GM18508 (cell line): ENCODE data around the gene RFX3.

ENCODE experiments used
- ATAC-seq: cut with Tn5 transposase; IDR thresholded peaks from one replicate; pipeline ENCODE4 v1.9.1; 2021; ENCODE audit warnings: moderate number of reproducible peaks; ENCODE audit not compliant: insufficient read depth, unreplicated experiment

The RFX3 gene

GRCh38 chr9:3299872-3300271 lies 225.9 kb downstream of the RFX3 start:
- ATAC-seq, result peak; percentile 96

GRCh38 chr9:3296536-3296935 lies 229.3 kb downstream of the RFX3 start:
- ATAC-seq, result no peak

- ATAC-seq, result no peak
These were observed 233.5 kb downstream of the RFX3 start for GRCh38 chr9:3292311-3292710.

- ATAC-seq, result no peak
These were observed 235.5 kb downstream of the RFX3 start for GRCh38 chr9:3290231-3290840.

- ATAC-seq, result no peak
These were observed 237.1 kb downstream of the RFX3 start for GRCh38 chr9:3288686-3289085.

- no peak for ATAC-seq
These were observed 240.2 kb downstream of the RFX3 start for GRCh38 chr9:3285365-3286161.

GRCh38 chr9:3282365-3282764 lies 243.4 kb downstream of the RFX3 start:
- no peak for ATAC-seq

GRCh38 chr9:3281399-3281798 lies 244.4 kb downstream of the RFX3 start:
- peak; percentile 77 for ATAC-seq

GRCh38 chr9:3277200-3277599 lies 248.6 kb downstream of the RFX3 start:
- ATAC-seq, result no peak

- ATAC-seq, result no peak
These were observed 254.2 kb downstream of the RFX3 start for GRCh38 chr9:3271581-3271980.

GRCh38 chr9:3271157-3271556 lies 254.6 kb downstream of the RFX3 start:
- ATAC-seq, result no peak

GRCh38 chr9:3268223-3268622 lies 257.6 kb downstream of the RFX3 start:
- ATAC-seq, result no peak

- no peak for ATAC-seq
These were observed 262.1 kb downstream of the RFX3 start for GRCh38 chr9:3263698-3264097.

- no peak for ATAC-seq
These were observed 262.8 kb downstream of the RFX3 start for GRCh38 chr9:3262826-3263529.

GRCh38 chr9:3261484-3261883 lies 264.3 kb downstream of the RFX3 start:
- no peak for ATAC-seq

- no peak for ATAC-seq
These were observed 269.1 kb downstream of the RFX3 start for GRCh38 chr9:3256571-3257330.

- ATAC-seq, result no peak
These were observed 274.5 kb downstream of the RFX3 start for GRCh38 chr9:3251309-3251708.

GRCh38 chr9:3250741-3251140 lies 275.1 kb downstream of the RFX3 start:
- ATAC-seq, result no peak

GRCh38 chr9:3247211-3247610 lies 278.6 kb downstream of the RFX3 start:
- ATAC-seq, result no peak

GRCh38 chr9:3246241-3246640 lies 279.6 kb downstream of the RFX3 start:
- ATAC-seq, result no peak
